GM12878 (cell line): ENCODE results near the gene PCYT1B. TPM values are rescaled to one million over a fixed set of nuclear protein-coding genes. Genes with fewer than 3 reads are reported as not detected.

Experiments used
- ATF7 ChIP-seq: fragments of 450-650 bp; IDR thresholded peaks from 2 replicates; pipeline ENCODE4 v1.6.1; 2016; ENCODE audit warnings: low read depth, mild to moderate bottlenecking
- CREB1 ChIP-seq: IDR thresholded peaks from 2 replicates; pipeline ENCODE4 v1.6.1; 2012; ENCODE audit warnings: low read depth, mild to moderate bottlenecking, inconsistent platforms
- CTCF ChIP-seq, 3 experiments: IDR thresholded peaks in 2 of 3; conservative IDR thresholded peaks in 1 of 3; 2 replicates each; pipeline ENCODE4 v1.5.1; 2011; ENCODE audit warnings: low read depth in 3 of 3, low read length in 3 of 3, mild to moderate bottlenecking in 3 of 3, control low read depth in 2 of 3, moderate library complexity in 2 of 3, inconsistent platforms in 1 of 3, mixed read lengths in 1 of 3; ENCODE audit not compliant: control insufficient read depth in 2 of 3, insufficient read depth in 1 of 3; ENCODE audit errors: extremely low read depth in 1 of 3
- FOS ChIP-seq: IDR thresholded peaks from 3 replicates; pipeline ENCODE4 v1.6.1; 2011; ENCODE audit warnings: borderline replicate concordance; ENCODE audit not compliant: insufficient read length; ENCODE audit errors: extremely low read depth
- MTA2 ChIP-seq: fragments of 450-650 bp; IDR thresholded peaks from 2 replicates; pipeline ENCODE4 v1.6.1; 2016; ENCODE audit warnings: low read depth, mild to moderate bottlenecking, moderate library complexity
- MYB ChIP-seq: fragments of 150-350 bp; IDR thresholded peaks from 2 replicates; pipeline ENCODE4 v1.6.1; 2014; ENCODE audit warnings: mild to moderate bottlenecking, low read depth, low read length, borderline replicate concordance
- NRF1 ChIP-seq: conservative IDR thresholded peaks from 2 replicates; pipeline ENCODE4 v1.6.1; 2011; ENCODE audit warnings: mild to moderate bottlenecking, low read depth, low read length, improper control_type of control experiment
- PAX8 ChIP-seq: fragments of 450-650 bp; IDR thresholded peaks from 2 replicates; pipeline ENCODE4 v1.6.1; 2017; ENCODE audit warnings: mild to moderate bottlenecking, moderate library complexity
- RAD21 ChIP-seq: IDR thresholded peaks from 2 replicates; pipeline ENCODE4 v1.6.1; 2011; ENCODE audit warnings: mild to moderate bottlenecking, low read depth, low read length, moderate library complexity; ENCODE audit not compliant: insufficient read depth
- ZBTB11 ChIP-seq: fragments of 450-650 bp; formaldehyde crosslinking; IDR thresholded peaks from 2 replicates; pipeline ENCODE4 v1.5.0; 2022; ENCODE audit warnings: mild to moderate bottlenecking, missing genetic modification characterization
- ZBTB4 ChIP-seq: fragments of 450-650 bp; formaldehyde crosslinking; IDR thresholded peaks from 2 replicates; pipeline ENCODE4 v1.4.0; 2022; ENCODE audit warnings: mild to moderate bottlenecking, moderate library complexity
- ZBTB40 ChIP-seq: fragments of 450-650 bp; IDR thresholded peaks from 2 replicates; pipeline ENCODE4 v1.6.1; 2016; ENCODE audit warnings: mild to moderate bottlenecking, moderate library complexity, borderline replicate concordance
- ZSCAN29 ChIP-seq: fragments of 450-650 bp; IDR thresholded peaks from 2 replicates; pipeline ENCODE4 v1.6.1; 2017; ENCODE audit warnings: mild to moderate bottlenecking, moderate library complexity
- polyA plus RNA-seq, 11 experiments: library from polyadenylated mRNA; depleted of rRNA in 4 of 11; unstranded in 6 of 11; stranded (reverse) in 5 of 11; fragments of >200 nt; fragmentation: Nextera tagmentation in 4 of 11; fragmentation: Illumina TruSeq in 1 of 11; extraction: Ambion mirVana in 4 of 11; extraction: Trizol in 1 of 11; gene quantifications; 1 replicate in 1 of 11; 2 replicates in 10 of 11; pipeline versions ENCODE4 v1.2.1 to v1.2.3, GENCODE V29; 2011 to 2016; ENCODE audit warnings: inconsistent platforms in 2 of 11, missing spikeins in 2 of 11, low read depth in 1 of 11
- total RNA-seq, 4 experiments: library from RNA; depleted of rRNA in 3 of 4; stranded (reverse); fragments of >200 nt in 3 of 4; fragmentation: Illumina TruSeq in 1 of 4; extraction: Trizol in 1 of 4; gene quantifications; 2 replicates each; pipeline versions ENCODE4 v1.2.1 to v1.2.3, GENCODE V29; 2013 to 2021

Gene PCYT1B
- total and polyA plus RNA-seq, 10 of the 15 experiments (the other 5 are each of a cell fraction or from before 2014, with no cell fraction given) = 0.10 TPM; not detected in 9

GRCh38 chrX:24651783-24652182 is 4.6 kb upstream of the PCYT1B start (continued):
- TF ChIP-seq CTCF (IDR thresholded peaks at IDR 0.05 in 2 of 3, conservative IDR thresholded peaks at IDR 0.05 in 1 of 3; ENCODE audit: control insufficient read depth in 2 of 3, extremely low read depth in 1 of 3, insufficient read depth in 1 of 3, low read depth in 3 of 3, low read length in 3 of 3) (no peak), MYB (no peak), PAX8 (no peak), ZBTB40 (no peak), RAD21 (no peak), ZBTB11 (no peak), ATF7 (no peak), CREB1 (no peak), ZBTB4 (CRISPR knock-in tag) (no peak), NRF1 (no peak), FOS (no peak), MTA2 (no peak), ZSCAN29 (no peak)
